GM18909 (cell line): ENCODE measurements around the gene RBM39.
"Not testable (repeated sequence)": the region's sequence is repeated elsewhere in the genome, so short reads cannot be mapped to it uniquely, and the experiment has no call there.

Experiments
- ATAC-seq: cut with Tn5 transposase; IDR thresholded peaks from one replicate; pipeline ENCODE4 v1.9.1; 2021; ENCODE audit warnings: mild to moderate bottlenecking; ENCODE audit not compliant: unreplicated experiment, poor library complexity

RBM39 gene

GRCh38 chr20:35729836-35730582, 12.1 kb downstream of the RBM39 start:
- ATAC-seq, result no peak

DNA sequence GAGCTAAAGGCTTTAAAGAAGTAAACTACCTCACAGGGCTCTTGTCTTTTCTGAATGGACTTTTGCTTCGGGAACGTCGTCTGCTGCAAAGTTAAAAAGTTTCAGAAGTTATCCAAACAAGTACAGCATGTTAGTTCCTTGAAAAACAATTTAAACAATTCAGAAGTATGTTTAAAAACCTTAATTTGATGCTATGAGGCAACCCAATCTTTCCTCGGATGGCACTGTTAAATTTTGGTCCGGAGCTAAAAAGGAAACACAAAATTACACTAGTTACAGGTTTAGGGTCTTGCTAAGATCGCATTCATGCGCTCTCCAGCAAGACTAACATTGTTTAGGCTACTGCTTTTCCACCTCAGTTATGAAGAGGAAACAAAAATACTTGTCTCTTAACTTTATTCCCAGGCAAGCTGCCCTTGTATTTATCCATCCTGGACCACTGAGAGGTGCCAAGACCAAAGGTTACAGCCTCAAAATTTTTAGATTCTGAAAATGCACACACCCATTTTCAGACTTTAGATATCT, 12.7 kb downstream of the RBM39 start:
- ATAC-seq, result no peak

- ATAC-seq, result no peak
Observed at GRCh38 chr20:35726842-35727711, 15.0 kb downstream of the RBM39 start.

- ATAC-seq, result no peak
Observed at GRCh38 chr20:35724321-35725230, 17.5 kb downstream of the RBM39 start.

DNA sequence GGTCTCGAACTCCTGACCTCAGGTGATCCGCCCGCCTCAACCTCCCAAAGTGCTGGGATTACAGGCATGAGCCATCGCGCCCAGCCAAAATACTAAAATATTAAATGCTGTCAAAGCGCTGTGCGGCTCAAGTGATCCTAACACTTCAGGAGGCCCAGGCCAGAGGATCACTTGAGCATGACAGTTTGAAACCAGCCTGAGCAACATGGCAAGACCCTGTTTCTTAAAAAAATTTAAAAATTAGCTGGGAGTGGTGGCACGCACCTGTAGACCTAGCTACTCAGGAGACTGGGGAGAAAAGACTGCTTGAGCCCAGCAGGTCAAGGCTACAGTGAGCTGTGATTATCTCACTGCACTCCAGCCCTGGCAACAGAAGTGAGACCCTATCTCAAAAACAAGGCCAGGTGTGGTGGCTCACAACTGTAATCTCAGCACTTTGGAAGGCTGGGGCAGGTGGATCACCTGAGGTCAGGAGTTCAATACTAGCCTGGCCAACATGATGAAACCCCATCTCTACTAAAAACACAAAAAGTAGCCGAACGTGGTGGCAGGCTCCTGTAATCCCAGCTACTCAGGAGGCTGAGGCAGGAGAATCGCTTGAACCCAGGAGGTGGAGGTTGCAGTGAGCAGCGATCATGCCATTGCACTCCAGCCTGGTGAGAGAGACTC, 18.3 kb downstream of the RBM39 start:
- ATAC-seq, result not testable (repeated sequence)

- not testable (repeated sequence) for ATAC-seq
Observed at GRCh38 chr20:35723275-35723639, 18.8 kb downstream of the RBM39 start.

DNA sequence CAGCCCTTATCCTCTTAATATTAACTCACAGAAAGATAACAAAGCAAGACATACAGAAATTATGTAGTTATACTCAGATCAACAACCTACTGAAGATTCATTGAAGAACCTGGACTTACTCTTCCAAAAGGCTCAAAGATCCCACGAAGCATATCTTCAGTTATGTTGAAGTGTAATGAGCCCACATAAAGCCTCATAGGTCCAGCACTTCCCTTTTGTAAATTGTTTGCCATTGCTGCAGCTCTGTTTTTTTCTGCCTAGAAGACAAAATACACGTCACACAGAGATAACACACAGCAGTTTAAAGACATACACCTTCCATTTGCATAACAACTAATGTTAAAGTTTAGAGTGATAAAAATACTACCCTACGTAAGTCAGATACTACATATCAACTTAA, 20.4 kb downstream of the RBM39 start:
- no peak for ATAC-seq

- no peak for ATAC-seq
Observed at GRCh38 chr20:35721219-35721618, 20.8 kb downstream of the RBM39 start.

DNA sequence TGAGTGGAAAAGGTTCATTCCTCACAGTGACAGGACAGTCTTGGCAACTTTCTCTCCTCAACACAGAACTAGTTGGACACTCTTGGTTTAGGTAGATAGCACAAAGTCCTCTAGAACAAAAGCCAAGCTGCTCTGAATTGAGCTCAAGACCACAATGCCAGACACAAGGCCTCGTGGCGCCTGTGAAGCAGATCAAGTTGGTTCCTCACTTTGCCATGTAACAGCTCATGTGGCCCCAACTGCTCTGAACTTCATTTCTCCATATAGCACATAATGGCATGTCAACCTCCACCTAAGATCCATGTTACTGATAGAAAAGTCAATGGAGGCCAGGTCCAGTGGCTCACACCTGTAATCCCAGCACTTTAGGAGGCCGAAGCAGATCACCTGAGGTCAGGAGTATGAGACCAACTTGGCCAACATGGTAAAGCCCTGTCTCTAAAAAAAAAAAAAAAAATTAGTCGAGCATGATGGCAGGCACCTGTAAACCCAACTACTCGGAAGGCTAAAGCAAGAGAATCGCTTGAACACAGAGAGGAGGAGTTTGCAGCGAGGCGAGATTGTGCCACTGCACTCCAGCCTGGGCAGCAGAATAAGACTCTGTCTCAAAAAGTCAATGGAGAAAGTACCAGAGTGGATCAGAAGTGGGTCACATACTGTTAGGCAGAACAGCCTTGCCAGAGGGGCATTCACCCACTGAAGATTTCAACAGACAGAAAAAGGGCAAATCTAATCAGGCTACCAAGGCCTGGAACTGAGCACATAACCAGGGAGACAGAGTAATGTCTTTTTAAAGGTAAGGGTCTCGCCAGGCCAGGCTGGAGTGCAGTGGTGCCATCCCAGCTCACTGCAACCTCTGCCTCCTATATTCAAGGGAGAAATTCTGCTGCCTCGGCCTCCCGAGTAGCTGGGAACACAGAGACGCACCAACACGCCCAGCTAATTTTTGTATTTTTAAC, 21.6 kb downstream of the RBM39 start:
- no peak for ATAC-seq

- ATAC-seq, result no peak
Observed at GRCh38 chr20:35719717-35720116, 22.3 kb downstream of the RBM39 start.

- no peak for ATAC-seq
Observed at GRCh38 chr20:35718972-35719635, 23.0 kb downstream of the RBM39 start.

DNA sequence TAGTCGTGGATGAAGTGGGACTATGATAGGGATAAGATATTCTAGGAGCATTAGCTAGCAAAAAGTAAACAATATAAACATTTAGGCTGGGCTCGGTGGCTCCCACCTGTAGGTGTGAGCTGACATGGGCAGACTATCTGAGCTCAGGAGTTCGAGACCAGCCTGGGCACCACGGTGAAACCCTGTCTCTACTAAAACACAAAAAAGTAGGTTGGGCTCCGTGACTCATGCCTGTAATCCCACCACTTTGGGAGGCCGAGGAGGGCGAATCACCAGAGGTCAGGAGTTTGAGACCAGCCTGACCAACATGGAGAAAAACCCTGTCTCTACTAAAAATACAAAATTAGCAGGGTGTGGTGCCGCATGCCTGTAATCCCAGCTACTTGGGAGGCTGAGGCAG, 23.7 kb downstream of the RBM39 start:
- not testable (repeated sequence) for ATAC-seq

GRCh38 chr20:35716330-35716729, 25.7 kb downstream of the RBM39 start:
- no peak for ATAC-seq

DNA sequence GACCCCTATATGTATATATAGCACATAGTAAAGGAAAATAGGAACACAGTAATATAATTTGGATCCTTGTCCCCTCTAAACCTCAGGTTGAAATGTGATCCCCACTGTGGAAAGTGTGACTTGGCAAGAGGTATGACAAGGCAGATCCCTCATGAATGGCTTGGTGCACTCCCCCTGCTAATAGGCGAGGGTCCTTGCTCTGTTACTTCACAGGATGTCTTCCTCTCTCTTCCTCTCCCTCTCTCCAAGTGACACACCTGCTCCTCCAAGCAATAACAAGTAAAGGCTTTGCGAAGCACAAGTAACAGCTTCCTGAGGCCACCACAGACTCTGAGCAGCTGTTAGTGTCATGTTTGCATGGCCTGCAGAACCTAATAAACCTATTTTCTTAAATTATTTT, 26.4 kb downstream of the RBM39 start:
- no peak for ATAC-seq

DNA sequence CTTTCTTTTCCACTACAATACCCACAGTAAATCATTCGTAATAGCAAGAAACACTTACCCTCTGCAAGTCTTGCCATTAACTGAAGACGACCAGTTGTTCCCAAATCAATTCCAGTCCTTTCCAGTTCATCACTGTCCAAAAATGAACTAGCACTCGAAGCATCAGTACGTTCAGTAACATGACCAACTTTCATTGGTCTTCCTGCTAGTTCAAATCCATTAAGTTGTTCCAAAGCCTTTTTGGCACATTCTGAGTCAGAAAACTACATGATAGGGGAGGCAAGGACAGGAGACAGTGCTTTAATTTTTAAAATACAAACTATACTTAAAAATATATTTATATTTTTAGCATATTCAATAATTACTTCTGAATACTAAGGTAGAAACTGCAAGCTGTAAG, 27.9 kb downstream of the RBM39 start:
- ATAC-seq, result no peak

- not testable (repeated sequence) for ATAC-seq
Observed at GRCh38 chr20:35713120-35713519, 28.9 kb downstream of the RBM39 start.

GRCh38 chr20:35711588-35712209, 30.4 kb downstream of the RBM39 start:
- no peak for ATAC-seq
